ENCODE data around the gene KRT83.

The KRT83 gene

GRCh38 chr12:52352951-52353350 is 31.8 kb upstream of the KRT83 start:
- no peak for TF ChIP-seq CTCF (IDR thresholded peaks at IDR 0.05; ENCODE audit: extremely low read depth, missing control alignments)
- DNase-seq (ENCODE audit: low spot score): no peak

- DNase-seq (ENCODE audit: low spot score): no peak
- TF ChIP-seq CTCF (IDR thresholded peaks at IDR 0.05; ENCODE audit: extremely low read depth, missing control alignments): no peak
Observed at GRCh38 chr12:52351196-52352059, 30.2 kb upstream of the KRT83 start.

- no peak for TF ChIP-seq CTCF (IDR thresholded peaks at IDR 0.05; ENCODE audit: extremely low read depth, missing control alignments)
- no peak for DNase-seq (ENCODE audit: low spot score)
Observed at GRCh38 chr12:52350786-52351185, 29.6 kb upstream of the KRT83 start.

GRCh38 chr12:52350021-52350620 is 28.9 kb upstream of the KRT83 start:
- no peak for TF ChIP-seq CTCF (IDR thresholded peaks at IDR 0.05; ENCODE audit: extremely low read depth, missing control alignments)
- DNase-seq (ENCODE audit: low spot score): no peak

GRCh38 chr12:52349196-52349595 is 28.0 kb upstream of the KRT83 start:
- DNase-seq (ENCODE audit: low spot score): no peak
- no peak for TF ChIP-seq CTCF (IDR thresholded peaks at IDR 0.05; ENCODE audit: extremely low read depth, missing control alignments)

GRCh38 chr12:52347551-52348510 is 26.6 kb upstream of the KRT83 start:
- no peak for DNase-seq (ENCODE audit: low spot score)
- no peak for TF ChIP-seq CTCF (IDR thresholded peaks at IDR 0.05; ENCODE audit: extremely low read depth, missing control alignments)
